ENCODE data around the gene EVI5. TPM values are rescaled to one million over a fixed set of nuclear protein-coding genes. Genes with fewer than 3 reads are reported as not detected.
"Not testable (repeated sequence)": the region's sequence is repeated elsewhere in the genome, so short reads cannot be mapped to it uniquely, and the experiment has no call there.

The EVI5 gene
- total RNA-seq, 3 donors from 2014 or later: 28.0 to 38.7 (median 31.2) TPM

DNA sequence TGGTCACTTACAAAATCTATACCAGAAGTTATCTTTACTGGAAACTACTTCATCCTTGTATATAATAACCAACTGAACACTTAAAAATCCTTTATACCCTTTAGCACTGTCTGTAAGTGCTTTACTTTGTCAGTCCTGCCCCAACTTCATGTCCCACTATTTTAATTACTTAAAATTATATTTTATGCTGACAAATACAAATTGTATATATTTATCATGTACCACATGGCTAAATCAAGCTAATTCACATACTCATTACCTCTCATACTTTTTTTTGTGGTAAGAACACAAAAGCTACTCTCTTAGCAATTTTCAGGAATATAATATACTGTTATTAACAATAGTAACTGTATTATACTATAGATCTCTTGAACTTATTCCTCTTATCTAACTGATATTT is 63.0 kb downstream of the EVI5 start:
- Histone ChIP-seq H3K4me3 (no peak overlapping the region), H3K9me3 (no peaks in the 10 kb centered on the region), H3K27me3 (no peaks in the 10 kb centered on the region), H3K27ac (no peak overlapping the region), H3K36me3 (no peaks in the 10 kb centered on the region), H3K4me1 (no peaks in the 10 kb centered on the region)
- no peak for TF ChIP-seq POLR2A (IDR thresholded peaks at IDR 0.05)
- TF ChIP-seq, protein P1, sequence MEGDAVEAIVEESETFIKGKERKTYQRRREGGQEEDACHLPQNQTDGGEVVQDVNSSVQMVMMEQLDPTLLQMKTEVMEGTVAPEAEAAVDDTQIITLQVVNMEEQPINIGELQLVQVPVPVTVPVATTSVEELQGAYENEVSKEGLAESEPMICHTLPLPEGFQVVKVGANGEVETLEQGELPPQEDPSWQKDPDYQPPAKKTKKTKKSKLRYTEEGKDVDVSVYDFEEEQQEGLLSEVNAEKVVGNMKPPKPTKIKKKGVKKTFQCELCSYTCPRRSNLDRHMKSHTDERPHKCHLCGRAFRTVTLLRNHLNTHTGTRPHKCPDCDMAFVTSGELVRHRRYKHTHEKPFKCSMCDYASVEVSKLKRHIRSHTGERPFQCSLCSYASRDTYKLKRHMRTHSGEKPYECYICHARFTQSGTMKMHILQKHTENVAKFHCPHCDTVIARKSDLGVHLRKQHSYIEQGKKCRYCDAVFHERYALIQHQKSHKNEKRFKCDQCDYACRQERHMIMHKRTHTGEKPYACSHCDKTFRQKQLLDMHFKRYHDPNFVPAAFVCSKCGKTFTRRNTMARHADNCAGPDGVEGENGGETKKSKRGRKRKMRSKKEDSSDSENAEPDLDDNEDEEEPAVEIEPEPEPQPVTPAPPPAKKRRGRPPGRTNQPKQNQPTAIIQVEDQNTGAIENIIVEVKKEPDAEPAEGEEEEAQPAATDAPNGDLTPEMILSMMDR (IDR thresholded peaks at IDR 0.05): no peak
- TF ChIP-seq POLR2AphosphoS5 (IDR thresholded peaks at IDR 0.05): no peak
- DNase-seq (ENCODE audit: low spot score in 2 of 2): no peak
- intact Hi-C loops (cut with DNase I; ENCODE audit: low total_unique reads): no loop called here

DNA sequence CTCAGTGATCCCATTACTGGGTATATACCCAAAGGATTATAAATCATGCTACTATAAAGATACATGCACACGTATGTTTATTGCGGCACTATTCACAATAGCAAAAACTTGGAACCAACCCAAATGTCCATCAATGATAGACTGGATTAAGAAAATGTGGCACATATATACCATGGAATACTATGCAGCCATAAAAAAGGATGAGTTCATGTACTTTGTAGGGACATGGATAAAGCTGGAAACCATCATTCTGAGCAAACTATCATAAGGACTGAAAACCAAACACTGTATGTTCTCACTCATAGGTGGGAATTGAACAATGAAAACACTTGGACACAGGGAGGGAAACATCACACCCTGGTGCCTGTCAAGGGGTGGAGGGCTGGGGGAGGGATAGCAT is 63.8 kb downstream of the EVI5 start:
- DNase-seq (ENCODE audit: low spot score in 2 of 2); H3K4me1 ChIP-seq; H3K36me3 ChIP-seq; H3K27ac ChIP-seq; H3K9me3 ChIP-seq; intact Hi-C loops (cut with DNase I; ENCODE audit: low total_unique reads); H3K27me3 ChIP-seq; H3K4me3 ChIP-seq: not testable (repeated sequence)

DNA sequence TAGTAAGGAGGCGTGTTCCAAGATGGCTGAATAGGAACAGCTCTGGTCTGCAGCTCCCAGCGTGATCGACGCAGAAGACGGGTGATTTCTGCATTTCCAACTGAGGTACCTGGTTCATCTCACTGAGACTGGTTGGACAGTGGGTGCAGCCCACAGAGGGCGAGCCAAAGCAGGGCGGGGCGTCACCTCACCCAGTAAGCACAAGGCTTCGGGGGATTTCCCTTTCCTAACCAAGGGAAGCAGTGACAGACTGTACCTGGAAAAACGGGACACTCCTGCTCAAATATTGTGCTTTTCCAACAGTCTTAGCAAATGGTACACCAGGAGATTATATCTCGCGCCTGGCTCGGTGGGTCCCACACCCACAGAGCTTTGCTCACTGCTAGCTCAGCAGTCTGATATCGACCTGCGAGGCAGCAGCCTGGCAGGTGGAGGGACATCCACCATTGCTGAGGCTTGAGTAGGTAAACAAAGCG is 69.4 kb downstream of the EVI5 start:
- H3K4me1 ChIP-seq; H3K4me3 ChIP-seq; H3K27me3 ChIP-seq; H3K9me3 ChIP-seq; H3K36me3 ChIP-seq; H3K27ac ChIP-seq; intact Hi-C loops (cut with DNase I; ENCODE audit: low total_unique reads); DNase-seq (ENCODE audit: low spot score in 2 of 2): not testable (repeated sequence)

DNA sequence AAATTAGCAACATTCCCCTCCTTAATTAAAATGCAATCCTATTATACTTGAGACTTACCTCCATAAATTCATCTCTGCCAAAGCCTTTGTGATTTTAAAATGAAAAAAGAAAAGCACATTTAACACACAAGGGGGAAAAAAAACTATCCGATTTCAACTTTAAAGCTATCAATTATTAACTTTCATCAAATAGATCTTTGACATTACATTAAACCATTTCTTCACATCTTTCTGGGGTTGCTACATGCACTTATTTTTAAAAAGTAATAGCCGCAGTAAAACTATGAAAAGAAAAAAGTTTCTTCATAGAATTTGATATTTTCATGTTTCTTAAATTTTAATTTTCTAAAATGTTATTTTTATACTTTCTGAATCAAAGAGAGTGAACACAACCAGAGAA is 71.0 kb downstream of the EVI5 start:
- DNase-seq (ENCODE audit: low spot score in 2 of 2): no peak
- H3K36me3 ChIP-seq: no peaks in the 10 kb centered on the region
- no peaks in the 10 kb centered on the region for H3K27me3 ChIP-seq
- no peaks in the 10 kb centered on the region for H3K4me1 ChIP-seq
- H3K27ac ChIP-seq: no peak overlapping the region
- H3K4me3 ChIP-seq: no peak overlapping the region
- intact Hi-C loops (cut with DNase I; ENCODE audit: low total_unique reads): no loop called here
- TF ChIP-seq, protein P1 (IDR thresholded peaks at IDR 0.05): no peak
- TF ChIP-seq POLR2AphosphoS5 (IDR thresholded peaks at IDR 0.05) (no peak), POLR2A (IDR thresholded peaks at IDR 0.05) (no peak)
- H3K9me3 ChIP-seq: no peaks in the 10 kb centered on the region

DNA sequence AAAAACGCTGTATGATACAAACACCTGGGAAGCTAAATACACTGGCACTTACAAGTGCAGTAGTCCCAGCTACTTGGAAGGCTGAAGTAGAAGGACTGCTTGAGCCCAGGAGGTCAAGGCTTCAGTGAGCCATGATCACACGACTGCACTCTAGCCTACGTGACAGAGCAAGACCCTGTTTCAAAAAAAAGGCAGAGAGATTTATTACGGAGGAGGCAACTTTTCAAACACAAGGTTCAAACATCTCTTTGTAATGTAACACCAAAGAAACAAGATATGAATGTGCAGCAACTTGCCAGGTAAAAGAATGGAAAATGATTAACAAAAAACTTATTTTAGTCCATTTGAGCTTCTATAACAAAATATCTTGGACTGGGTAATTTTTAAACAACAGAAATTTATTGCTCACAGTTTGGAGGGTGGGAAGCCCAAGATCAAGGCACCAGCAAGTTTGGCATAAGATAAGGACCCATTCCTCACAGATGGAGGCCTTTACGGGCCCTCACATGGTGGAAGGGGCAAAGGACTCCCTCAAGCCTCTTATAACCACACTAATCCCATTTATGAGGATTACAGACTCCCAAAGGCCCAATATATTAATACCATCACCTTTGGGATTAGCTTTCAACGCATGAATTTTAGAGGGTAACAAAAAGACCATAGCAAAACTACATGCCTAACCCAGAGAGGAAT is 73.3 kb downstream of the EVI5 start:
- TF ChIP-seq POLR2AphosphoS5 (IDR thresholded peaks at IDR 0.05) (no peak), POLR2A (IDR thresholded peaks at IDR 0.05) (no peak)
- TF ChIP-seq, protein P1 (IDR thresholded peaks at IDR 0.05): no peak
- no peak for DNase-seq (ENCODE audit: low spot score in 2 of 2)
- Histone ChIP-seq H3K36me3 (no peaks in the 10 kb centered on the region), H3K9me3 (no peaks in the 10 kb centered on the region), H3K4me3 (no peak overlapping the region), H3K27me3 (no peaks in the 10 kb centered on the region), H3K27ac (no peak overlapping the region), H3K4me1 (no peaks in the 10 kb centered on the region)
- intact Hi-C loops (cut with DNase I; ENCODE audit: low total_unique reads): no loop called here

DNA sequence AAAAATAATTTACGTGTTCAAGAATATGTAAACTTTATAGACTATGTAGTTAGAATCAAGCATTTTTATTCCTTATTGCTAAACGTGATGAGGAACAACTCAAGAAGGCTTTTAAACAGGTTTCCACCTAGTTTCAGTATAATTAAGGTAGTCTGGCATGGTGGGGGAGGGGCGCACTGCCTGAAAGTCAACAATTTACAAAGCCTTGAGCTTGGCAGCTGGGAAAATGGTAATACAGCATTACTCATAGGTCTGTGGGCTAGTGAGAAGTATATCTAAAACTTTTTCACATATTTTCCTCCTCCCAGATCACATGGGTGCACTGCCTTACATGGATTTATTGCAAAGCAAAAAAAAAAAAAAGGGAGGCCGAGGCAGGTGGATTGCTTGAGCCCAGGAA is 75.2 kb downstream of the EVI5 start:
- H3K4me3 ChIP-seq: no peak overlapping the region
- intact Hi-C loops (cut with DNase I; ENCODE audit: low total_unique reads): no loop called here
- no peak for TF ChIP-seq POLR2A (IDR thresholded peaks at IDR 0.05)
- TF ChIP-seq, protein P1 (IDR thresholded peaks at IDR 0.05): no peak
- TF ChIP-seq POLR2AphosphoS5 (IDR thresholded peaks at IDR 0.05): no peak

More for the DNA sequence above, 75.2 kb downstream of the EVI5 start:
- no peaks in the 10 kb centered on the region for H3K27me3 ChIP-seq
- no peak for DNase-seq (ENCODE audit: low spot score in 2 of 2)
- no peaks in the 10 kb centered on the region for H3K9me3 ChIP-seq
- H3K4me1 ChIP-seq: no peaks in the 10 kb centered on the region
- no peaks in the 10 kb centered on the region for H3K36me3 ChIP-seq
- H3K27ac ChIP-seq: no peak overlapping the region

Measured in breast epithelium (tissue), 4 donors.